GM21447 (cell line): ENCODE results near the gene PSMF1.

Source experiments
- ATAC-seq: cut with Tn5 transposase; IDR thresholded peaks from one replicate; pipeline ENCODE4 v1.9.1; 2021; ENCODE audit not compliant: unreplicated experiment

The PSMF1 gene

GRCh38 chr20:1188347-1188746 lies 69.9 kb downstream of the PSMF1 start:
- no peak for ATAC-seq

- no peak for ATAC-seq
These were observed 71.4 kb downstream of the PSMF1 start for GRCh38 chr20:1189827-1190226.

GRCh38 chr20:1190847-1191246 lies 72.4 kb downstream of the PSMF1 start:
- no peak for ATAC-seq

GRCh38 chr20:1191299-1191698 lies 72.9 kb downstream of the PSMF1 start:
- ATAC-seq, result no peak

- ATAC-seq, result no peak
These were observed 76.8 kb downstream of the PSMF1 start for GRCh38 chr20:1195226-1195625.

- ATAC-seq, result no peak
These were observed 78.2 kb downstream of the PSMF1 start for GRCh38 chr20:1196634-1197033.

- no peak for ATAC-seq
These were observed 79.4 kb downstream of the PSMF1 start for GRCh38 chr20:1197801-1198200.

GRCh38 chr20:1198751-1199150 lies 80.3 kb downstream of the PSMF1 start:
- no peak for ATAC-seq

- ATAC-seq, result no peak
These were observed 80.9 kb downstream of the PSMF1 start for GRCh38 chr20:1199212-1199873.

- no peak for ATAC-seq
These were observed 81.6 kb downstream of the PSMF1 start for GRCh38 chr20:1199964-1200363.

- no peak for ATAC-seq
These were observed 84.5 kb downstream of the PSMF1 start, which contains the start of gene C20orf202 for GRCh38 chr20:1202762-1203504. Gene C20orf202, plus strand, starts transcription at chr20:1203454. Its CDS starts 132 bp downstream, at chr20:1203586.

GRCh38 chr20:1203630-1204029 lies 85.2 kb downstream of the PSMF1 start:
- ATAC-seq, result no peak

GRCh38 chr20:1204113-1204512 lies 85.7 kb downstream of the PSMF1 start:
- ATAC-seq, result no peak

GRCh38 chr20:1204576-1204975 lies 86.2 kb downstream of the PSMF1 start:
- no peak for ATAC-seq

GRCh38 chr20:1205802-1206201 lies 87.4 kb downstream of the PSMF1 start:
- no peak for ATAC-seq

GRCh38 chr20:1206366-1207148 lies 88.2 kb downstream of the PSMF1 start:
- no peak for ATAC-seq

- no peak for ATAC-seq
These were observed 89.0 kb downstream of the PSMF1 start for GRCh38 chr20:1207293-1207878.

- ATAC-seq, result no peak
These were observed 91.3 kb downstream of the PSMF1 start for GRCh38 chr20:1209447-1210387.

GRCh38 chr20:1210501-1210900 lies 92.1 kb downstream of the PSMF1 start:
- no peak for ATAC-seq

GRCh38 chr20:1212023-1212422 lies 93.6 kb downstream of the PSMF1 start:
- ATAC-seq, result no peak
